Ovary (tissue), 9 donors: Measurements from ENCODE around the gene PAPSS1. TPM values are rescaled to one million over a fixed set of nuclear protein-coding genes. Genes with fewer than 3 reads are reported as not detected.
"Not testable (repeated sequence)": the region's sequence is repeated elsewhere in the genome, so short reads cannot be mapped to it uniquely, and the experiment has no call there.

Experiments used
- DNase-seq, 5 donors: peaks; one replicate each; pipeline ENCODE4 v3.0.0-alpha.2; 2019 to 2020
- H3K27ac ChIP-seq, 2 donors: fragments of 200-600 bp; one replicate each; pipeline versions ENCODE4 v1.5.1 to v1.8.0; 2019 to 2022
- H3K27me3 ChIP-seq: fragments of 200-600 bp; one replicate; pipeline ENCODE4 v1.8.0; 2022
- H3K36me3 ChIP-seq: fragments of 200-600 bp; sonication (generic); one replicate; pipeline ENCODE4 v1.5.1; 2019
- H3K4me1 ChIP-seq: one replicate; pipeline ENCODE4 v1.8.1; 2013; ENCODE audit warnings: mild to moderate bottlenecking, moderate library complexity; ENCODE audit not compliant: insufficient read depth
- H3K4me3 ChIP-seq: fragments of 200-600 bp; sonication (generic); one replicate; pipeline ENCODE4 v1.5.1; 2017
- H3K9me3 ChIP-seq, 2 donors: fragments of 200-600 bp in 1 of 2; sonication (generic) in 1 of 2; one replicate each; pipeline versions ENCODE4 v1.5.1 to v1.8.1; 2013 to 2019; ENCODE audit warnings: mild to moderate bottlenecking in 1 of 2, moderate library complexity in 1 of 2
- EP300 ChIP-seq: sonication (generic); formaldehyde crosslinking; IDR thresholded peaks from one replicate; pipeline ENCODE4 v1.6.1; 2017; ENCODE audit warnings: antibody characterized with exemption
- POLR2A ChIP-seq: fragments of 450-650 bp; IDR thresholded peaks from one replicate; pipeline ENCODE4 v1.6.1; 2017; ENCODE audit warnings: antibody characterized with exemption, mild to moderate bottlenecking, moderate library complexity
- WGBS, 3 donors: extraction: QIAGEN DNeasy Blood & Tissue Kit in 1 of 3; methylation state at CpG; one replicate each; pipeline versions ENCODE4 v1.1.5 to v1.1.7; 2013 to 2017; 5-methylcytosine and 5-hydroxymethylcytosine counted together
- intact Hi-C, 4 donors: fragments of 100-400 bp; cut with DNase I; formaldehyde crosslinking; loops; one replicate each; pipeline versions ENCODE4 v1.11.0 to v1.15.1; 2022 to 2023
- polyA plus RNA-seq, 2 donors: library from polyadenylated mRNA; stranded (reverse); fragments of 200-250 nt in 1 of 2; fragments of 350-450 nt in 1 of 2; fragmentation: Illumina TruSeq in 1 of 2; extraction: RNeasy Lipid Tissue Mini Kit (QIAGEN cat#74804) in 1 of 2; gene quantifications; one replicate each; pipeline ENCODE4 v1.2.3, GENCODE V29; 2013 to 2014
- total RNA-seq, 7 donors: library from RNA; depleted of rRNA in 2 of 7; stranded (reverse); fragments of >200 nt in 2 of 7; fragmentation: NEBNext Ultra II Directional in 3 of 7; extraction: Animal tissue kit (Norgen Biotek cat#: 25700) in 3 of 7; gene quantifications; one replicate each; pipeline versions ENCODE4 v1.1.0 to v1.2.4, GENCODE V29; 2016 to 2023
- TF ChIP-seq, protein P1 (sequence below), 3 donors: fragments of 450-650 bp in 2 of 3; fragments of 200-600 bp in 1 of 3; IDR thresholded peaks; one replicate each; pipeline versions ENCODE4 v1.5.1 to v1.8.0; 2016 to 2022; ENCODE audit warnings: antibody characterized with exemption in 3 of 3, mild to moderate bottlenecking in 1 of 3
- donor health status: DM: no; HTN: no; CAD: no; lungs with moderate emphysema.
- donor health status: DM: no; HTN: no; CAD: no.
- donor health status: Bipolar disorder and iron deficiency.
- donor health status: DM: yes; HTN: yes; CAD: no.
- donor health status: DM: no; HTN: no; CAD: no.
- donor health status: DM: yes; HTN: yes; CAD: no.

PAPSS1 gene
- total and polyA plus RNA-seq, 9 donors: 19.8 to 50.3 (median 28.0) TPM

DNA sequence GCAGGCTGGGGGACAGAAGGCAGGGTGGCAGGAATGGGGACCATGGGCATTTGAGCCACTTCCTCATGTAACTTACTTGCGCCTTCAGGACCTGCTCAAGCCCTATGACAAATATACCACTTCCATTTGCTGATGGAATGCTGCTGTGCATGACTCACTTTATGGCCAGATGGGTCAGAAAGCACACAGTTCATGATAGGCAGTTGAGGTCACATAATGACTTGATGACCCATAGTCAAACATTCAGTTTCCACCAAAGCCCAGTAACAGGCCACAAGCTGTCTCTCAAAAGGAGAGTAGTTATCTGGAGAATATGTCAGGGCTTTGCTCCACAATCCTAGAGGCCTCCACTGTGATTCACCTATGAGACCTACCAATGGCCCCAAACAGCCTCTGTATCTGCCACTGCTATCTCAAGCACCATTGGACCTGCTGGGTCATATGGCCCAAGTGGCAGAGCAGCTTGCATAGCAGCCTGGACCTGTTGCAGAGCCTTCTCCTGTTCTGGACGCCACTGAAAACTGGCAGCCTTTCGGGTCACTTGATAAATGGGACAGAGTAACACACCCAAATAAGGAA is 5.3 kb upstream of the PAPSS1 start:
- intact Hi-C loops: loop anchor here in 1 of 4 donors (10.0 kb wide), 1 partner anchor 929 kb away; the partner anchor contains the start of gene OSTC
- no peak overlapping the region for H3K27ac ChIP-seq
- H3K9me3 ChIP-seq: no peaks in the 10 kb centered on the region
- no peak for DNase-seq
- no peaks in the 10 kb centered on the region for H3K27me3 ChIP-seq
- H3K4me1 ChIP-seq: no peaks in the 10 kb centered on the region
- WGBS, 3 donors: 95 to 100% (median 95%) methylated on average over 3 of the region's 3 CpGs
- H3K36me3 ChIP-seq: no peaks in the 10 kb centered on the region
- no peak for TF ChIP-seq POLR2A
- TF ChIP-seq EP300: no peak
- TF ChIP-seq, protein P1, sequence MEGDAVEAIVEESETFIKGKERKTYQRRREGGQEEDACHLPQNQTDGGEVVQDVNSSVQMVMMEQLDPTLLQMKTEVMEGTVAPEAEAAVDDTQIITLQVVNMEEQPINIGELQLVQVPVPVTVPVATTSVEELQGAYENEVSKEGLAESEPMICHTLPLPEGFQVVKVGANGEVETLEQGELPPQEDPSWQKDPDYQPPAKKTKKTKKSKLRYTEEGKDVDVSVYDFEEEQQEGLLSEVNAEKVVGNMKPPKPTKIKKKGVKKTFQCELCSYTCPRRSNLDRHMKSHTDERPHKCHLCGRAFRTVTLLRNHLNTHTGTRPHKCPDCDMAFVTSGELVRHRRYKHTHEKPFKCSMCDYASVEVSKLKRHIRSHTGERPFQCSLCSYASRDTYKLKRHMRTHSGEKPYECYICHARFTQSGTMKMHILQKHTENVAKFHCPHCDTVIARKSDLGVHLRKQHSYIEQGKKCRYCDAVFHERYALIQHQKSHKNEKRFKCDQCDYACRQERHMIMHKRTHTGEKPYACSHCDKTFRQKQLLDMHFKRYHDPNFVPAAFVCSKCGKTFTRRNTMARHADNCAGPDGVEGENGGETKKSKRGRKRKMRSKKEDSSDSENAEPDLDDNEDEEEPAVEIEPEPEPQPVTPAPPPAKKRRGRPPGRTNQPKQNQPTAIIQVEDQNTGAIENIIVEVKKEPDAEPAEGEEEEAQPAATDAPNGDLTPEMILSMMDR (IDR thresholded peaks at IDR 0.05): no peak
- no peak overlapping the region for H3K4me3 ChIP-seq

DNA sequence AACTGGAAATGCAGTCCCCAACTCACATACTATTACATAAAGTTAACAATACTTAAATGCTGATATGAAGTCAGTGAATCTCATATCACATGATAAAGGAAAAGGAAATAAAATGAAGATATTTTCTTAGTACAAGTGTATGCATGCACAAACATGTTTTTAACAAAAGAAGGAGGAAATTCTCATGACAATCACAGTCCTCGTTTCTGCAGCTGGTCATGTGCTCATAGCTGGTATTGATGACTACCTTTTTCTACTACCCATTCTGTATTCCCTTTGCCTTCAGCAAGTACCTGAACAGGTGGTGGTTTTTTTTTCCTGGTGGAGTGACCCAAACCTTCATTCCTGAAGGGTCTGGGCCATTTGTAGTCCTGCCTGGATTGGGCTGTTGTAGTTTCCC is 3.3 kb upstream of the PAPSS1 start:
- not testable (repeated sequence) for H3K27ac ChIP-seq, H3K4me3 ChIP-seq, DNase-seq, H3K27me3 ChIP-seq, H3K4me1 ChIP-seq, H3K9me3 ChIP-seq, H3K36me3 ChIP-seq
- WGBS, 3 donors: 67 to 73% (median 68%) methylated on average over 1 of the region's 1 CpG
- intact Hi-C loops: loop anchor here in 1 of 4 donors (10.0 kb wide), 1 partner anchor 931 kb away; the partner anchor contains the start of gene OSTC

DNA sequence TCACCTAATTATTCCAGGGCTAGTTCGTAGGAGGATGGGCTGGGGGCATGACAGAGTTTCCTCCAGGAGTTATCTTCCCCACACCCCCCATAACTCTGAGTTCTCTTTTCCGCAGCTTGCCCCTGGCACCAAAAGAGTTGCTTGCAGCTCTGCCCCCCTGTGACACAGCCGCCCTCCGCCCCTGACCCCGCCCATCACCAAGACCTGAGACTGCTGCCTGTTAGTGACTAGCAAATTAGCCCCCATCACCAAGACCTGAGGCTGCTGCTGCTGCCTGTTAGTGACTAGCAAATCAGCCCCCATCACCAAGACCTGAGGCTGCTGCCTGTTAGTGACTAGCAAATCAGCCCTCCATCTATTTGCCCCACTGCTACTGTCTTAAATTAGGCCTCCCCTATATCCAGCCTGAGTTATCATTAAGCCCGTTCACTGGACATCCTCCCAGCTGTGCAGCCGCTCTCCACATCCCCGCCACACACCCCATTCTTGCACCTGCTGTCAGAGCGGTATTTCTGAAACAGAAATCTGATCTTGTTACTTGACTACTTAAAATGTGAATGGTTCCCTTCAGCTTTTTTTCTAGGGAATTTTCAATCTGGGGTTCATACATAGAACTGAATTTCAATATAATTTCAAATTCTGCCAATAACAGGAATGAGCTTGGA is 1.5 kb upstream of the PAPSS1 start:
- H3K9me3 ChIP-seq: no peaks in the 10 kb centered on the region
- no peak overlapping the region for H3K27ac ChIP-seq
- H3K4me1 ChIP-seq: peaks cover 3% of the 10 kb centered on the region
- TF ChIP-seq, protein P1 (IDR thresholded peaks at IDR 0.05): no peak
- no peak for TF ChIP-seq POLR2A
- no peak for TF ChIP-seq EP300
- DNase-seq: peak in 3 of 5 donors; percentile 29 to 40 (median 35)
- intact Hi-C loops: loop anchor here in 1 of 4 donors (10.0 kb wide), 1 partner anchor 933 kb away; the partner anchor contains the start of gene OSTC
- no peaks in the 10 kb centered on the region for H3K27me3 ChIP-seq
- 55 to 60% (median 59%) methylated on average over 9 of the region's 9 CpGs for WGBS, 3 donors
- H3K4me3 ChIP-seq: no peak overlapping the region
- no peaks in the 10 kb centered on the region for H3K36me3 ChIP-seq

DNA sequence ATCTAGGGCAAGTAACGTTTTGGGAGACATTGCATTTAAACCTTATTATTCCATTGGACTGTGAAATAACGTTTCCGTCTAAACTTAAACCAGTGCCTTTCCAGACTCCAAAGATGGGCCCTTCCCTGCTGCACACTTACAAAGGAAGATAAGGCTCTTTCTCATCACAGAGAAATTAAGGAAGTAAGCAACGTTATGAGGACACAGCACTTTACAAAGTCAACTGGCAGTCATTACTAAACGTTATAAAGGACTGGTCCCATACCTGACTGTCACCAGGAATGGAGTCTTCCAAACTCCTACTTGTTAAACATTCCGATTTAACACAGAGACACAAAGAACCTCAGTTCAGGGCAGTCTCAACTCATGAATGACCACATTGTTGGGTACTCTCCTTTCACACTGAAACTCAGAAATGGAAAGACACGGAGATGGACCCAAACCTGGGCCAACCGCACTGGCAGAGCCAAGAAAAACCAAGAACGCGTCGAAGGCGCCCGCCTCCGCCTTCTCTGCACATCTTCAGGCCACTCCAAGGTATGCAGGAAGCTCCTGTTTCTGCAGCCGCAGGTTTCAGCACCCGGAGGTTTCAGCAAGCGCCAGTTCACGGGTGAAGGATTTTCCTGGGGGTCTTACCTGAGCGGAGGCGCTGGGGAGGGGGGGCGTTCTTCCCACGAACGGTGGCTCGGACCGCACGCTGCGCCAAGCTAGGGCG is 670 bp downstream of the PAPSS1 start:
- 1 to 3% (median 1%) methylated on average over 28 of the region's 28 CpGs for WGBS, 3 donors

More for the DNA sequence above, 670 bp downstream of the PAPSS1 start:
- DNase-seq: no peak
- TF ChIP-seq, protein P1 (IDR thresholded peaks at IDR 0.05): no peak
- no peak for TF ChIP-seq EP300
- TF ChIP-seq POLR2A: no peak
- Histone ChIP-seq H3K4me1 (peaks cover 5% of the 10 kb centered on the region), H3K36me3 (no peaks in the 10 kb centered on the region), H3K27ac (peak overlapping the region; percentile 26 to 34), H3K4me3 (peak overlapping the region; percentile 94), H3K27me3 (no peaks in the 10 kb centered on the region), H3K9me3 (no peaks in the 10 kb centered on the region)
- intact Hi-C loops: no loop called here
